ENCODE measurements around the gene MPV17.
"Not testable (repeated sequence)": the region's sequence is repeated elsewhere in the genome, so short reads cannot be mapped to it uniquely, and the experiment has no call there.

Gene MPV17

DNA sequence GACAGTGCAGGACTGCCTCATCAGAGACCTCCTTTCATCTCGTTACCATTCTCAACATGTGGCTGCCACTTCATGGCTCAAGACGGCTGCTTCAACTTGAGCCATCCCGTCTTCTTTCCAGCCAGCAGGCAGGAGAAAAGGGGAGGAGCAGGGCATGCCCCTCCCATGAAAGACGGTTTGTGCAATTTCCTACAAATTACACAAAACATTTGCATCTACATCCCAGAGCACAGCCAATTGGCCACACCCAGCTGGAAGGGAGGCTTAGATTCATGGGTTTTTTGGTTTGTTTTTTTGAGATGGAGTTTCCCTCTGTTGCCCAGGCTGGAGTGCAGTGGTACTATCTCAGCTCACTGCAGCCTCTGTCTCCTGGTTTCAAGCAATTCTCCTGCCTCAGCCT lies 26.4 kb downstream of the MPV17 start:
- DNase-seq, result no peak

DNA sequence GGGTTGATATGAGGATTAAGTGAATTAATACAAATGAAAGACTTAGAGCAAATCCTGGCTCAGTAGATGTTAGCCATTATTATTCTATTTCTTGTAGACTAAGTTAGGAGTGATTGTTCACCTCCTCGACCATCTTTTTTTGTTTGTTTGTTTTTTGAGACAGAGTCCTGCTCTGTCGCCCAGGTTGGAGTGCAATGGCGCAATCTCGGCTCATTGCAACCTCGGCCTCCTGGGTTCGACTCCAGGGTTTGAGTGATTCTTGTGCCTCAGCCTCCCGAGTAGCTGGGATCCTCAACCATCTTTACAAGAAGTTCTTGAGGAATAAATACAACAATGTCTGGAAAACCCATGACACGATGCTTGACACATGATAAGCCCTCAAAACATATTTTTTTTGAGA lies 28.0 kb downstream of the MPV17 start:
- no peak for DNase-seq

DNA sequence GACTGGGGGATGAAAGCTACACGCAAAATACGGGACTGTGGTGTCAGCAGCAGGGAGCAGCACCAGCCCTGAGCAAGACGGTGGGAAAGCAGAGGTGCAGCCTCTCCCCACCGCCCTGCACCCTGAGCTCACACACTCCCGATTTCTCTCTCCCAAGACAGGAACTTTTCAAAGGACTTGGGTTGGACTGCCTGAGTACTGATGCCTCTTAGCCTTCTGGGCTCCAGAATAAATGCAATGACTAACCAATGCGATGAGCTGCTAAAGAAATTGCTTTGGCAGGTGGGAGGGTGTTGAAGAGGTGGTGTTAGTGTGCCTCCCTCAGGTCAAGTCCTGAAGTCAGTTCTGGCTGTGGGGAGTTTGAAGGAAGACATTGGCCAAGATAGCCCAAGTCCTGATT lies 31.0 kb downstream of the MPV17 start:
- no peak for DNase-seq

DNA sequence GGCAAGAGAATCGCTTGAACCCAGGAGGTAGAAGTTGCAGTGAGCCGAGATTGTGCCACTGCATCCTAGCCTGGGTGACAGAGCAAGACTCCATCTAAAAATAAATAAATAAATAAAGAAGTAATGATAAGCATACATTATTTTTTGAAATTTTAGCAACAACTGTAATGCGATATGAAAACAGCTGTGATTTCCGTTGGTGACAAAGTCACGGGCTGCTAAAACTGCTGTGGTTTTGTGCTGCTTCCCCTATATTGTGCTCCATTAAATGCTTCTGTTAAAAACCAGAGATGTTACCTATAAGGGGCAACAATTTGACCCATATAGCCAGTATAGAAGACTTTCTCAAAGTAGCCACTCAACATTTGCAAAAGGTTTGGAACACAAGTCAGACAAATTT lies 32.3 kb downstream of the MPV17 start:
- no peak for DNase-seq

DNA sequence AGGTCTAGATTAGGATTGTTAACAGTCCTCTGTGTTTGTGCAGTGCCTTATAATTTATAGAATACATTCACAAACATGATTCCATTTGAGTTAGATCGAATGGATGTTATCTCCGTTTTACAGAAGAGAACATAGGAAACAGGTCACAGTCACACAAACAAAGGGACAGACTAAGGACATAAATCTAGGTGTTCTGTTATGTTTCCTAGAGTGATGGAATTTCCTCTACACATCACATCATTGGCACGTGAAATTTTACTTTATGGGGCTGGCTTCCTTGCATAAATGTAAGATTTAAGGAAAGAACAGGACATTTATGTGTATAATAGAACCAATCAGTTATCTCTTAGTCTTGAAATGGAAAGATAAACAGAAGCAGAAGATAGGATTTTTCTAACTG lies 34.3 kb downstream of the MPV17 start:
- no peak for DNase-seq

DNA sequence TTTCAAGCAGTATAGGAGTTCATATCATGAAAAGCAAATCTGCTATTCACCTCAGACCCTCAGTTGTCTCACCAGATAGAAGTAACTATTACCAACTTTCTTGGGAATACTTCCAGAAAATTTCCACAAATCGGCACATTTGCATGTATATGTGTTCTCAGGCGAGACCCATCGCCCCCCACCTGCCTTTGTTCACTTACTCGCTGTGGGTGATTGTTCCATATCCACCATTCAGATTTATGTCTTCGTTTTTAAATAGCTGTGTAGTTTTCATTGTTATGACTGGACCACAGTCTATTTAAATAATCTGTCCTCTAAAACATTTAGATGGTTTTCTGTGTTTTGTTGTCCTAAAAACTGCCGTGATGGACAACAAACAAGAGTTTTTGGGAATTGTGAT lies 37.4 kb downstream of the MPV17 start:
- DNase-seq, result no peak

DNA sequence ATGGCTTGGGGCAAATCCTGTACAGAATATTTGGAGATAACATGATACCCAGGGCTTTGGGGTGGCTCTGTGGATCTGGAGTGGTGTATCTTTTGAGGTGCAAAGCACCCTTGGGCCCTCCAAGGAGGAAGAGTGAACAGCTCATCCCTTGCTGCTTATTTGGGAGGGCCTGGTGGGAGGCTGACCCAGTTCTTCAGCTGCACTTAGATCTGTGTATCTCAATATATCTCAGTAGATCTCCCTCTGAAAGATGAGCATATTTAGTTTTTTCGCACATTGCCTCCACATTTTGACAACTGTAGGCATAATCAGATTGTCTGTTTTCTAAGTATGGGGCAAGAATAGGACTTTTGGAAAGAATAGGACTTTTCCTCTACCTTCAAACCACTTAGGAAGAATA lies 37.9 kb downstream of the MPV17 start:
- DNase-seq, result no peak

DNA sequence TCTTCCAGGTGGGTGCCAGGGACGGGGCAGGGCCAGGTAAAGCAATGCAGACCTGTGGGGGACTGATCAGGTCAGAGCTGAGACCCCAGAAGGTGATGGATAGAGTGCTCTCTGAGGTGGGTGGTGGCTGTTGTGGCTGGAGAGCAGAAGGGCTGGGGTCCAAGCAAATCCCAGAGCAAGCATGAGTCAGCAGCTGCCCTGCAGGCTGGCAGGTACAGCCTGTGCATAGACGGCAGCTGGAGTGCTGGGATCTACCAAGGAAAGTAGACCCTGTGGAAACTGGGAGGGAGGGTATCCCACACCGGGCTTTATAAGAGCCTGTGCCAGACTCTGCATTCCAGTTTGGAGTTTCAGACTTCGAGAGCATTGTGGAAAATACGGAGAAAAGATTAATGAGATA lies 40.0 kb downstream of the MPV17 start:
- no peak for DNase-seq

DNA sequence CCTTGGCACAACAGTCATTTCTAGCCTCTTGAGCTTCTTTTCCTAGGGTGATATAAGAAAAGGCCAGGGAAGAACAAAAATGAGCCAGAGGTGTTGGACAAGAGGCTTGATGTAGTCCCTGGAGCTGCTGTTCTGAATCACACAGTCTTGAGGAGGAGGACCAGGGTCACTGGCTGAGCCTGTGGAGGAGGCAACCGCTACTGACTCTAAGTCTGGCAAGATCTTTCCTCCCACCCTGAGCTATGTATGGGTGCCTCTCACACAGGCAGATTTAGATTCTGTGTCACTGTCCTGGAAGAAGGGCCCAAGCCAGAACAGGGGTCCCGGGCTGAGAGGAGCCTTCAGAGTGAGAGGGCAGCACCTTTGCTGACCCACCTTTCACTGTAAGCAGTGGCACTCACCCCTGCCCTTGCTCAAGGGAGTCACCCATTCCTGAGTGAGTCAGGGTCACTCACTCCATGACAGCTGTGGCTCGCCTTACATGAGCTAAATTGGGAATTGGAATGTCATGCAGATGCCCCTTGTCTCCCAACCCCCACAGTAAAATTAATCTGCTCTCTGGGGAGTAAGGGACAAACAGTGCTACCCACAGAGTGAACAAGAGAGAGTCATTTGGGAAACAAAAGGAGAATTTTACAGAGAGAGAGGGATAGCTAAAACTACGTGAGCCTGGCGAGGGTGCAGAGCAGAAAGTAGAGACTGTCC lies 40.9 kb downstream of the MPV17 start, which contains the start of gene TRIM54:
Gene TRIM54 (plus strand): TSS at position 575 of the 705 bp plus-strand sequence. CDS start 303 bp downstream, outside the sequence.
- no peak for DNase-seq

DNA sequence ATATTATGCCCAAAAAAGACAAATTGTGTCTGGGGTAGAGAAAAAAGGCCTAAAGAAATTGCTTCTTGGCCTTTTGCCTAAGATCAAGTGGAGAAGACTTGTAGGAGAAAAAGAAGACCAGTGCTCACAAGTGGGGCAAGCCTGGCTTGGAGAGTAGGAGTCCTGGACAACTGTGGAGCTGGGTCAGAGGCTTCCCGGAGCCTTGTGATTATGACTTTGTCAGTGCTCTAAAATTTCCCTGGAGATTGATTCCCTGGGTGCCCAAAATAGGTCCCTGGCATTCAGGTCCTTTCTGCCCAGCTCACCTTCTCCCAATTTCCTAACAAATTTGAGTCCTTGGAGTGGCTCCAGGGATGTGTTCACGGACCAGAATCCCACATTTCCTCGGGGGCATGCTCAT lies 41.5 kb downstream of the MPV17 start:
- no peak for DNase-seq

DNA sequence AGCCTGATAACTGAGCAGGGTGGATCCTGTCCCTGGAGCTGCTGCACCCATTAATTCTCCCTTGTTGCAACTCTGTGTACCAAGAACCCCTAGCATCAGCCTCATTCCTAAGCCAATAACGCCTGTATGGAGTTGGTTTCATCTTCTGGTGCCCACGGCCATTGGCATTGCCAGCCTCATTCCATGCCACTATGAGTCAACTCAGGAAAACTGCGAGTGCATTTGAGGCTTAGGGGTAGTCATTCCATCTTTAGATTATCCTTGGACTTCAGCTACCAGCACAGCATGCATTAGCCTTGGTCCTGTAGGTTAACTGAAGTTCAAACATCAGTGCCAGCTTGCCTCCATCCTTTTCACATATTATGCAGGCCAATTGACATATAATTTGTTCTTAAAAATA lies 42.1 kb downstream of the MPV17 start:
- DNase-seq, result no peak

DNA sequence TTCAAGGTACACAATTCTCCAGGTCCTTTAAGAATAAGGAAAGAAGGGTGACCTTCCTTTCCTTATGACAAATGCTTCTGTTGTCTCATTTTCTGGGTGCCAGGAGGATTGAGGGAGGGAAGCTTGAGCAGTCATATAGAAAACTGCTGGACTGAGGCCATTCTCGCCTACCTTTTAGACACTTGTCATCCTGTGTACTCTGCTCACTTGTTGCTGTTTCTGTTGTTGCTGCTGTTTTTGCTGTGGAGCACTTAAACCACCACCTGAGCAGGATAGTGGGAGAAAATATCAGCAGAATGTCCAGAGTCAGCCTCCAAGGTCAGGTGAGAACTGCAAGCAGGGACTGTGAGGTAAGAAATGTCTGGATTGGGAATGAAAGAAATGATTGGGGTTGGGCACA lies 44.9 kb downstream of the MPV17 start:
- DNase-seq, result no peak

DNA sequence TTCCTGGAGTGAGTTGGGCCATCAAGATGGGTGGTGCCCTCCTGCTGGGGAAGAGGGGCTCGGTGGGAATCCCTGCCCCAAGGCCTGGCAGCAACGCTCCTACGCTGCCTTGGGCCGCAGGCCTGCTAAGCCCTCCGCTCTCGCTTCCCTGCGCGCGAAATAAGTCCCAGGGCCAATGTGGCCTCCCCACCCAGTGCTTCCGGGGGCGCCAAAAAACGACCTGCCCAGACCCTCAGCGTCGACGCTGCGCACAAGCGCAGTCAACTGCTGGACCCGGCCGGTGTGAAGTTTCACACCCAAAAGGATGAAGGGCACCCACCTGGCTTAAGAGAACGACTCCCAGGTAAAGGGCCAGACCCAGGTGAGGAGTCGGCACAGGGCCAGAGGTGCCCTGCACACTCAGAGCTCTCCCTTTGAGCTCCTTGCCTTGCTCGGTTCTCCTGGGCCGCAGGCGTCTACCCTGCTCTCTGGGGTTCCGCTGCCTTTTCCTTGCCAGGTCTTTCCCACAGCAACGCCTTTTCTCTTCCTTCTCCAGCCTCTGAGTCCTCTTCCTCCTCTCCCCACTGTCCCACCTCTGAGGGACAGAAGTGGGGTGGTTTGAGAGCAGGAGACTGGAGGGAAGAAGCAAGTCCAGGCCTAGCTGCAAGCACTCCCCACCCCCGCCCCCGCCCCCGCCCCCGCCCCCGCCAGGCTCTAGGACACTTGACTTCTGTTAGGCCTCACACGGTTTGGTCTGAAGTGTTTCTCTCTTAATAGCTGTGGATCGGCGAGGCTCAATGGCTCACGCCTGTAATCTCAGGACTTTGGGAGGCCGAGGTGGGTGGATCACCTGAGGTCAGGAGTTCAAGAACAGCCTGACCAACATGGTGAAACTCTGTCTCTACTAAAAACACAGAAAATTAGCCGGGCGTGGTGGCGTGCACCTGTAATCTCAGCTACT lies 47.4 kb downstream of the MPV17 start, which contains the start of gene DNAJC5G:
Gene DNAJC5G (plus strand): TSS at position 223 of the 940 bp plus-strand sequence. CDS start 1,296 bp downstream, outside the sequence.
- no peak for DNase-seq

DNA sequence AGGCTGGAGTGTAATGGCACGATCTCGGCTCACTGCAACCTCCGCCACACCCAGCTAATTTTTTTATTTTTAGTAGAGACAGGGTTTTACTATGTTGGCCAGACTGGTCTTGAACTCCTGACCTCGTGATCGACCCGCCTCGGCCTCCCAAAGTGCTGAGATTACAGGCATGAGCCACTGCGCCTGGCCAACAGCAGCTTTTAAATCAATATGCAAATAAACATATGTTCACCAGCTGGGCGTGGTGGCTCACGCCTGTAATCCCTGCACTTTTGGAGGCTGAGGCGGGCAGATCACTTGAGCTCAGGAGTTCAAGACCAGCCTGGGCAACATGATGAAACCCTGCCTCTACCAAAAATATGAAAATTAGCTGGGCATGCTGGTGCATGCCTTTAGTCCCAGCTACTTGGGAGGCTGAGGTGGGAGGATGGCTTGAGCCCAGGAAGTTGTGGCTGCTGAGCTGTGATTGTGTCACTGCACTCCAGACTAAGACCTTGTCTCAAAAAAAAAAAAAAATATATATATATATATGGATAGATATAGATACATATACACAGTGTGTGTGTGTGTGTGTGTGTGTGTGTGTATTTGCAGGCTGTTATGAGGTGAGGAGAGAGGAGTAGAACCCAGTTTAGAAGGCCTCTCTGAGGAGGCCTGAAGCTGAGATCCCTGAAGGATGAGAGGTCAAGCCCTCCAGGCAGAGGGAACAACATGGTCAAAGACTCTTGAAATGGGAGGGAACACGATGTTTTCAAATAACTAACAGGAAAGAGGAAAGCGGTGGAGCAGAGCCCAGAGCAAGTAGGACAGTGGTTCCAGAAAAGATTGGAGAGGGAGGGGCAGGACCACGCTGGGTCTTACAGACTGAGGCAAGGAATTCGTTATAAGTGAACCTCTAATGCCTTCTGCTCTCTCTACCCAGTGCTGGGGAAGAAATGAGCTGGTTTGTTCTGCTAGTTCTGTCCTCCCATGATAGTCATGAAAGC lies 50.1 kb downstream of the MPV17 start:
- not testable (repeated sequence) for DNase-seq

DNA sequence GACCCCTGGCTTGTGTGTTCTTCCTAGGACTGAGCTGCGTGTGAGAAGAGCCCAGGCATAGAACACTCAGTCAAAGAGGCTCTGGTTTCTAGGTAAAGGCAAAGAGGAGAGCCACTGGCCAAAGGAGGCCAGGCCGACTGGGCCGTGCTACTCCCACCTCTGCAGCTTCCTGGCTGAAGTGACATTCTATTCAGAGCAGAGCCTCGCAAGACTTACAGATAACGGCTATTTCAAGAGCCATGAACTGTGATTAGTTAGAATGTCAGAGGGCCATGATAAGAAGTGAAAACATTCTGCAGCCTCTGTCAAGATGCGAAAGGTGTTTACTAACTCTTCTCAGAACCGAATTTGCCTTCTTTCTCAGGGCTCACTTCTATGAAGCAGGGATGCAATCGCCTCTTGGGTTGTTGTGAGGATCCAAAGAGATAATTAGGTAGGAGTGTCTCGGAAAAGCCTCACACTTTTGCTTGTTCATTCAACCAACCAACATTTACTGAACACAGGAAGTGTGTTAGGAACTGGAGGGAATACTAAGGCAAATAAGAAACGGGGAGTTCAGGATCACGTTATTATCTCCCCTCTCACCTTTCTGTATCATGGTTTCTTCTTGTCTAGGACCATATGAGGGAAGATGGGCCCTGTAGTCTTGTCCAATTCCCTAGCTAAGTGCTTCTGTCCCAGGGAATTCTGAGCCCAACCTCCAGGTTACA lies 51.1 kb downstream of the MPV17 start:
- DNase-seq, result no peak

DNA sequence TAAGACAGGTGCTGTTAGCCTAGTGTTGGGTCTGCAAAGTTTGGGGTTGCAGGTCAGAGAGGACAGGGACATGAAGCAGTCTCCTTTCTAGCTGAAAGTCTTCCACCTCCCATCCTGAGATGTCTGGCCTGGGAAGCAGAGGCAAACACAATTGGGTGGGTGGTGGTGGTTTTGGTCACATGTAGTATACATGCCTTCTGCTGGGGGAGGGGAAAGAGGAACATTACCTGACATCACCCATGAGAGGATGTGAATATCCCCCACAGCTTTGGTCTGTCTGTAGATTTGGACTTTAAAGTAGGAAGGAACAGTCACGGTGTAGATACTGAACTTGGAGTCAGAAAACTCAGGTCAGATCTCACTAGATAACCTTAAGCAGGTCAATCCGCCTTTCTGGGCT lies 52.2 kb downstream of the MPV17 start:
- no peak for DNase-seq

DNA sequence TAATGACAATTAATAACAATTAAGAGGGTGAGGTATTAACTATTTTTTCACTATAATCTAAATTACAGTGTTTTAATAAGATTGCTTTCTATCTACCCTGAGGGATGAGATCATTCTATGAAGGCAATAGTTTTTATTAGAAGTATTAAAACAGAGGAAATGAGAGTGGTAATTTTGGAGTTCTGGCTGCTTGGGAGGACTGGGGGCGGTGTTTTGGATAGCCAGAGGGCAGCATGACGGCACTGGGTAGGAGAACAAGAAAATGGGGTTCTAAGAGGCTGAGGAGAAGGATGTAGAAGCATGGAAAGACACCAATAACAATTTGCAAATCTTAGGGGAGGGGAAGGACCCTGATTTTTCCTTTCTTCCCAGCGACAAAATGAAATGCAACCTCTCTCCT lies 52.8 kb downstream of the MPV17 start:
- DNase-seq, result no peak

DNA sequence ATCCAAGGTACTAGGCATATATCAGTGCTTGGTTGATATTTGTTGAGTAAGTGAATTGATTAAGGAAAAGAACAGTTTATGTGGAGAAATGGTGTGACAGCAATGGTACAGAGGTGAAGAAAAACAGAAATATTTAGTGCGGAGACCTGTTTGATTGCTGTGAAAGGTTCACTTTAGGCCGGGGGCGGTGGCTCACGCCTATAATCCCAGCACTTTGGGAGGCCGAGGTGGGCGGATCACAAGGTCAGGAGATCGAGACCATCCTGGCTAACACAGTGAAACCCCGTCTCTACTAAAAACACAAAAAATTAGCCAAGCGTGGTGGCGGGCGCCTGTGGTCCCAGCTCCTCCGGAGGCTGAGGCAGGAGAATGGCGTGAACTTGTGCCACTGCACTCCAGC lies 54.6 kb downstream of the MPV17 start:
- not testable (repeated sequence) for DNase-seq

DNA sequence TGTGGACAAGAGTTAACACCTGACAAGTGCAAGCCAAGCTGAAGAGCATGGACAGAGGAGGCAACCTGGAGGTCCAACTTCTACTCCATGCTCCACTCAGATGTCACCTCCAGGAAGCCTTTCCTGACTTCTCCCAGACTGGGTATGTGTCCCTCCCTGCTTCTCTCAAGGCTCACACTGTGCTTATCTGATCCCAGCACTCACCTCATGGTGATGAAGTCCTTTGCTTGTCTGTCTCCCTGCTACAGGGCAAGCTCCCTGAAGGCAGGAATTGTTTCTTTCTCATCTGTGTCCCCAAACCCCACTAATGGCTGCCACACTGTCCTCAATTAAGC lies 57.4 kb downstream of the MPV17 start:
- no peak for DNase-seq

DNA sequence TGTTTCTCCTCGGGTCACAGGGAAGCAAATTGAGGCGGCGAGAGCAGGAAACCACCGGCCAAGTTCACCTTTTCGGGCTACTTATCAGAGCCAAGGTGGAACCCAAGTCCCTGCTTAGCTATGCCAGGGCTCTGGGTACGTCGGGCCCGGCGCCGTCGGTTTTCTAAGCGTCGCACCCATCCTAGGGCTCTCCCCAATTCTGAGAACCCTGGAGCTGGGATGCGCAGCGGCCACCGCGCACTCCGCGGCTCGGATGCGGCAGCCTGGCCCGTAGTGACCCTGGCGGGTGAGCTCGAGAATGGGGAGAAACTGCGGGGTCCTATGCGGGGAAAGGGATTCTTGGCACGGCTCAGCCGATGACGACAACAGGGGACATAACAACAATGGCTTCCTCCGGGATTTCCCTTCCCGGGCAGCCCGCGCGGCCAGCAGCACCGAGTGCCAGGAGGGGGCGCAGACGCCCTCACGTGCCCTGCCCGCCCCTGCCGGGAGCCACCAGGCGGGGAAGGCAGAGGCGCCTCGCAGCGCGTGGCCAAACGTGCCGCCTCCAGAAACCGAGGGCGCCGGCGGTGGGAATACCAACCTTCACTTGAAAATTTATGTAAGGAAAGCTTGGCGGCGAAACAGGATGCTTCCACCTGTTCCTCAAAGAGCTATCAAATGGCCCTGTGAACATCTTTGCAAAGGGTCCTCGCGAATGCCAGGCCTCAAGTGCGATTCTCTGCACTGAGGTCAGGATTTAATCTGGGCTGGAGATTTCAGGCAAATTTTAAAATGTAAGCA lies 58.0 kb downstream of the MPV17 start:
- DNase-seq, result peak; percentile 74 to 78

DNA sequence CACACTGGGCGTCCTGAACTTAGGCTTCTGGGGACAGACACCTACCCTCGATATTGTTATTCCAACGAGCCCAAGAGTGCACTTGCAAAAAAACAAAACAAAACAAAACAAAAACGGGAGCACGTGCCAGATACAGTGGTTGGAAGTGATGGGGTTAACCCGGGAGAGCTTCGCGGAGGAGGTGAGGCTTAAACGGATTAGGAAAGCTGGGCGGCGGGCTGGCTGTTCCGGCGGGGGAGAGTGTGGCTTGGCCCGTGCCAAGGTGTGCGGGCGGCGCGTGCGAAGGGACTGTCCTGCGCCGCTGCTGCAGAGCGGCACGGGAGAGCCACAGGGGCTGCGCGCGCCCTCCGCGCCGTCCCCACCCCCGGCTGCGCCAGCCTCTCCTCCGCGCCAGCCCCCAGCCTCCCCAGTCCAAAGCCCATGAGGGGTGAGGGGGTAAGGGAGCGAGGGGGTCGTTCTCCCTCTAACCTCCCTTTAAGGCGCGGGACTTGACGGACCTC lies 58.6 kb downstream of the MPV17 start:
- peak in 1 of 2 donors; percentile 16 for DNase-seq

Data from CD4-positive, alpha-beta T cell treated with Interleukin-1 beta for 1 hour (primary cell).